Activated T-helper 1 cell treated with anti-CD3 and anti-CD28 coated beads, Interleukin-2, amount 50 U/mL, for 16 hours (primary cell): ENCODE results near the gene NR3C1.

ENCODE experiments used
- DNase-seq, 2 donors: peaks; one replicate each; pipeline ENCODE4 v3.0.0-alpha.2; 2020; ENCODE audit warnings: low read depth in 1 of 2, low spot score in 1 of 2

Gene NR3C1

DNA sequence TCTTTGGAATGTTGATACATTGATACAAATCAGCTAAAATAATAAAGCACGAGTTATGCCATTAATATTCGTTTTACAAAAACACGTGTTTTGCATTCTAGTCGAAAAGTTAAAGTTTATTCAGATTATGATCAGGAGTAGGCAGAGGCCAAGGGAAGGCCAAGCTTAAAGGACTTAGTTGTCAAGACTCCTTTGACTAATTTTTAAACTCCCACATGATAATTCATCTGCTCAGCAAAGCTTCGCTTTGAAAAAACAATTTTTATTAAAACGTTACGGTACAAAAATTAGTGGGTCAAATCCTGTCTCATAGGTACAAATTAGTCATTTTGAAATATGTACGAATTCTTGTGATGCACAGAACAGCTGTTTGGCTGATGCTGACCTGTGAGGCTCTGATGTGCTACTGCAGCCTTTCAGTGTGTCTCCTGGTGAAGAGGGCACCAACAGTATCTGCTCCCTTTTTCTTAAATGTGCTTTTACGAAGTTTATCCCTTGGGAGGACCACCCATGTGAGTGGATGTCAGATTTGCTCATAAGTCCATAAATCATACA lies 23.0 kb upstream of the NR3C1 start:
- no peak for DNase-seq

DNA sequence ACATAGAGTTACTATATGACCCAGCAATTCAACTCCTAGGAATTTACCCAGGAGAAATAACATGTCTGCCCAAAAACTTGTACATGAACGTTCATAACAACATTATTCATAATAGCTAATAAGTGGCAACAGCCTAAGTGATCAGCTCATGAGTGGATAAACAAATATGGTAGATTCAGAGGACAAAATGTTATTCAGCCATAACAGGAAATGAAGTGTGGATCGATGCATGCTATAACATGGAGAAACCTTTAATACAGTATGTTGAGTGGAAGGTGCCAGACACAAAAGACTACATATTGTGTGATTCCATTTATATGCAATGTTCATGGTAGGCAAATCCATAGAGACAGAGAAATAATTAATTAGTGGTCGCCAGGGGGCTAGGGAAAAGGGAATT lies 22.3 kb upstream of the NR3C1 start:
- DNase-seq = no peak

DNA sequence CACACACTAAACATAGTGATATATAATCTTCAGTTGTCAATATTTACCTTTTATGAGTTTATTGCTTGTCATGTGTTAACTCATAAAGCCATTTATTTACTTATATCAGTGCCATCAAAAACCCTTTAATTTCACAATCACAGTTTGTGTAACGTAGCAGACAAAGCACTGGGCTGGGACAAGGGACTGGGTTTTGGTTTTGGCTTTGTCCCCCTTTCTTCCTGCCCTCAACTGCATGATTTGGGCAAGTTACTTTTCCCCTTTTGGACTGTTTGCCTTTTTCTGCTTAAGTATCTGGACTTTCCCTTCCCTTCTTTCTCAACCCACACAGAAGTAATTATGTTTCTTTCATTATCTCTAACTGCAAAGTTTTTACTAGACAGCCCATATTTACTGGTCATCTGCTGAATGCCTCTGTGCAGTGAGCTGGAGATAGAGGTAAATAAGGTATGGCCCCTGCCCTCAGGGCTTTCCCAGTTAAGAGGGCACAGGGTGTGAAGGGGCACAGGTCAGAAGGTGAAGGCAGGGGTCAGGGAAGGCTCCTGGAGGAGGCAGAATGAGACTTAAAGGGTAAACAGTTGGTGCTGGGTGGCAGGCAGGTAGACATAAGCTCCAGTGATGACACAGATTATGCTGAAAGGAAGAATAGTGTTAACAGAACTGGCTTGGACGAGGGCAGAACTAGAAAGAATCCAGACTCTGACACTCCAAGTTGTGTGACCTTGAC lies 14.8 kb upstream of the NR3C1 start:
- no peak for DNase-seq

DNA sequence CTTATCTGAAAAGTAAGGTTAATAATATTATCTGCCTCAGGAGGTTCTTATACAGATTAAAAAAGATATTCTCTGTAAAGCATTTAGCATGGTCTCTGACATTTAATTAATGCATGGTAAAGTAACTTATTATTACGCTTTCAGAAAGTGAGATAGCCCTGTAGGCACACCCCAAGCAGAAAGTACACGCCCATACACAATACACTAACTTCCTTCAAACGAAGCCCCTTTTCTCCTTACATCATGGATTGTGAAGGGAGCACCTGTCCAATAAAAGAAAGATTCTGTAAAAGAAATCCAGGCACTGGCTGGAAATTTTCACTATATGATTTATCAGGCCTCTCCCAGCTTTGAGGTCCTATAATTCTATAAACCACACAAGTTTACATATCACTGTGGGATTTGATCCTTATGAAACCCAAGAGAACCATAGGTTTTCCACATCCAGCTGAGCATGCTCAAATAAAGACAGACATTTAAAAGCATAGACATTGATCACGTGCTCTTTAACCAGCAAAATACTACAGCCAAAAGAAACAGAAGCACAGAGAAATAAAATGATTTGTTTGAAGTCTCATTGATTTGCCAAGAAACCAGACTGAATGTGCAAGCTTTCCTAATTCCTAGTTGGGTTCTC lies 14.1 kb upstream of the NR3C1 start:
- DNase-seq = no peak

DNA sequence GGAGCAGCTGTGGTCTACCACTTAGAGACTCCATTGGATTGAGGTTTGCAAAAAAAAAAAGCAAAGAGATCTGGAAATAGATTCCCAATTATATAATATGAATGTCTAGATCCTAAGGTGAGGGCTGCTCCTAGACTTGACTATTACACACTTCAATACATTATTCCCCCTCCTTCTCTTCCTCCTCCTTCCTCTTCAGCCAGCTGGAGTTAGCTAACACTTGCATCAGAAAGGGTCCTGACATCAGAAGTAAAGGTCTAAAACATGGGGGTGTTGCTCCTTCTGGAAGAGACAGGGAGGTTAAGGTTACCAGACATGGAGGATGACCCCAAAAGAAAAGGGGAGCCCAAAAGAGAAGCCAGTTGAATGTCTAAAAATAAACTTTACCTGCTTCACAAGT lies 12.9 kb upstream of the NR3C1 start:
- no peak for DNase-seq

DNA sequence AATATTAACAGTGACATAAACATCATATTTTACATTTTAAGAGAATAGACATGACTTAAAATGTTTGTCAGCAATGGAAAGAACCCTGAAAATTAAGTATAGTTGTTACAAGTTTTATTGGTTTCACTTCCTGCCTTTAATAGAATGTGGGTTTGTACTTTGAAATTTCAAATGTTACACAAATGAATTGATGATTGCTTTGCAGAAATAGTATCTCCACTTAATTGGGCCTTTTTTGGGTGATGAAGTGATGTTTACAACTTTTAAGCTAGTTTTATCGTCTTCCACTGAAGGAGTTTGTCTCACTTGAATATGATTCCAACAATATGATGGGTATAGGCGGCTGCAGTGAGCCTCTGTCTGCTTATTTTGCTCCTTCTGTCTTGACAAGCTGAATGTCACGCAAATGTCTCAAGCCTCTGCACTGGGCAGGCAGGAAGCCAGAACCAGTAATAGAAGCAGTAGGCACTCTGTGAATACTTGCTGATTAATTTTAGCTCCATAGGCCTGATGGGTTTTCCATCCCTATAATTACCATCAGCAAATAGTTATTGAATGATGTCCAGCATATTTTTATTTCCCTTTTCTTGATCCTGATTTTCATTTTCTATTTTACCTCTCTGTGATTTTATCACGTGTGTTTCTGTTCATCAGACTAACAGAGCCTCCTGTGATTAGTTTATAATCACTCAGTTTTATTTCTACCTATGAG lies 10.6 kb upstream of the NR3C1 start:
- DNase-seq = no peak

DNA sequence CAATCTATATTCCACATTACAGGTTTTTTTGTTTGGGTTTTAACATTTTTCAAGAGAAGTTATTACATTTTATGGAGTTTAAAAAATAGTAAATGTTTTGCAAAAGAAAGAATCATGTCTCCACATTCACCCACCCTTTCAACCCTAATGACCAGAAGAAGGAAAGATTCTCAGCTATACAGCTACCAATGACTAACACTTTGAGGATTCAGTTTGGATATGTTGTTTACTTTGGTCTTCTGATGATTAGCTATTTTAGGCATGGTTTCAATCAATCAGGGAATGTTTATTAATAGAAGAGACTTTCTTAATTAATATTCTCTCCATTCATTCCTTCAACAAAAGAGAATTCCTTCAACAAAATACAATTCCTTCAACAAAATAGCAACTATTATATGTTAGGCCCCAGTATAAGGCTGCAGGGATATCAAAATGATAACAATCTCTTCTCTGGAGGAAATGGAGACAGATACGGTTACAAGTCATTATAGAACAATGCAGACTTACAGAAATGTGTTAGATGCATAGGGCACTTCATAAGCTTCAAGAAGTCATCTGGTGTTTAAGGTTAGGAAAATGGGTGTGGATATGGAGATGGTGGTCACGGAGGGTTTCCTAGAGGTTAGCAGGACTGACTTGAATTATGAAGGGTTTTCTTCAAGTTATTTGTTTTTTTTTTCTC lies 9.3 kb upstream of the NR3C1 start:
- no peak for DNase-seq

DNA sequence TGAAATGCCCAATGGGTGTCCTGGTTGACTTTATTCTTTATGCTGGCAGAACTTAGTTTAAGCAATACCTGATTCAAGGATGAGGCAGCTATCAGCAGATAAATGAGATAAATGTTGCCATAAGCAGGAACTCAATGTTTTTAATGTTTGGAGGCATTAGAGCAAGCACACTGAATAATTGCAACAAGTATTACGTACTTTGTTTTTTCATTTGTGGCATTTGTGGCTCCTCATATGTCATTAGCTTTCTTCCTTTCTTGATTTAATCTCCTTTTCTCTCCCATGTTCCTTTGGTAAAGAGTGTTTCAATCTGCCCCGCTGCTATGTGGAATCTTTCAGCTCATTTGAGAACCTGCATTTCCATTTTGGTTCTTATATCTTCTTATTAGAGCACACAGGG lies 6.4 kb upstream of the NR3C1 start:
- no peak for DNase-seq

DNA sequence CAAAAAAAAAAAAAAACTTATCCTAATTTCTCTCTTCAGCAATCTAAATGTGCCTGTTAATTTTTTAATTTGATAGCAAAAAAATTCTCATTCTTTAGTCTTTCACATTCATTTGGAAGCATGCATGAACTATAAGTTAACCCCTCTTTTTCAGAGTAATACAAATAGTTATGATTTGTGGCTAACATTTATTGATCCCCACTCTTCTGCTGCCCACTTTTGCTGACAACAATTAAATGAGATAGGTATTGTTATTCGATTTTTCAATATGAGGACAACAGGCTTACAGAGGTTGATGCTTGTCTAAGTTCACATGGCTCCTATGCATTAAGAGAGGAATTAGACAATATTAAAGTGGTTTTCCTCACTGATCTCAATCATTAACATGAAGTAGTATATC lies 2.9 kb upstream of the NR3C1 start:
- DNase-seq = no peak

DNA sequence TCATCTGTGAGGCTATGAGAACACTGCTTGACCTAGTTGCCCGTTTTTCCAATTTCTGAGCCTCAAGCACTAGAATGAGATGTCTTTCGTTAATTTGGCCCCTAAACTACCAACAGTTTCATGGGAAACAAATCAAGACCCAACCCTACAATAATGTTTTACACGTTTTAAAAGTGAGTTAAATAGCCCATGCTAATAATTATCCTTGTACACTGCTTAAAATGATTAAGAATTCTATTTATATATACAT lies 2.3 kb upstream of the NR3C1 start:
- DNase-seq = no peak

DNA sequence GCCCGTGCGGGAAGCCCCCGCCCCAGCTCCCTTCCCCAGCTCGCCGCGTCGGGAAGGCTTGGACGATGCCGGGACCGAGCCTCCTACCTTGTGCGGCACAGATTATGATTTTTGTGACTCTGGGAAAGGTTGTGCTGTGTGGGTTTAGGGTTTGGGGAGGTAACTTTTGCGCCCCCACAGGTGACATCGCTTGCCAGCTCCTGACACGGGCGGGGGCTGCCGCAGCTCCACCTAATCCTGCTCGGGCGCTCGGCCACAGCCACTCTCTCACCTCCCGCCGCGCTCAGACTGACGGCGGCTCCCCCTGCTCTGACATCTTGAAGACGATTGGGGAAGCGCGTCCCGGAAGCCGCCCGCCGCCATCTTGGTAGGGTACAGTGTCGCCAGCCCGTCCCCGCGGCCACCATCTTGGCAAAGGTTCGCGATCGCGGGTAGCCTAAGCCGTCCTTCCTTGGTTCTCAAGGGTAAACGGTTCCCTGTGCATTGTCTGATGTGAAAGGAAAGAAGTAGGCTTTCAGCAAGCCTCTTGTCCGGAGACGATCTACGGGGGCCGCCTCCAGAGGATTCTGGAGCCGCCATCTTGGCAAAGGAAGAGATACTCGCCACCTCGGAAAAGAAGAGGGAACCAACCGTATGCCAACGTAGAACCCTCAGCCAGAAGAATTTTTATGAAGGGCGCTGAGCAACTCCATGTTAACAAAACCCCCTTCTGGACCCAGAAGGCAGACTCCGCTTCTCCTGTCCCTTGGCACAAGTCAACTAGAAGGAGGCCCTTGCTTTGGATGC lies 1.8 kb upstream of the NR3C1 start:
- DNase-seq = peak; percentile 80 to 81

DNA sequence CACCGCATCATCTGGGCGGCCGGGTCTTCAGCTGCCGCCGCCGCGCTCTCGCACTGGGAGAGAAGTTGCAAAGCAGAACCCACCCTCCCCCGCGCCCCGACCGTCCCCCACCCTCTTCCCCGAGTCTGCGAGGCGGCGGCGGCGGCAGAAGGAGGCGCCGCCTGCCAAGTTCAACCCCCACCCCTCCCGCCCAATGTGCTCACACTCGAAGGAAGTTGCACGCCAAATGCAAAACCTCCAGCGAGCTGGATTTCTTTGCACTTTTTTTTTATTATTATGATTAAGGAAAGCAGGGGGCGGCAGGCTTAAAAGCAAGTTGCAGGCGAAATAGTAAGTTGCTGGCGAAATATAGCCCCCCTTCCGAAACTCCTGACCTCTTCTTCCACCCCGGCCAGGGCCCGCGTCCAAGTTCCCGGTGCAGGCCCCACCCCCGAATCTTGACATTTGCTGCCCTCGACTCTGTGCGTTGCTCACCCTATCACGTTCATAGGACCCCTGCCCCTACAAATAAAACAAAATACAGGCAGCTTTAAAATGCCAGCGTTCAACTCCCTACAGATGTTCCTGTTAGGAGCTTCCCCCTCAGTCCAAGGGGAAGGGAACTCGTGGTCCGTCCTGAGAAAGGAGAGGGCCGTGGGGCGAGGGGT lies 1.1 kb upstream of the NR3C1 start:
- DNase-seq = peak; percentile 52 to 65

DNA sequence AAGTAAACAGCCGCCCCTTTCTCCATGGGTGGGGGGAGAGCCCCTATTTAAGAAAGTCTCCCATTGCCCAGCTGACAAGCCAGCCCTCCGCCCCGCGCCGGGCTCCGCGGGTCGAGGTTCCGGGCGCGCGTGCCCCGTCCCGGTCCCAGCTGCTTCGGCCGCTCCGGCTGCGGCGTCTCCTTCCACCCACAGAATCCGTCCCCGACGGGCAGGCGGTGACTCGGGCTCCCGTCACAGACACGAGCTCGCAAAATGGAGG lies 223 bp downstream of the NR3C1 start:
- DNase-seq = no peak

DNA sequence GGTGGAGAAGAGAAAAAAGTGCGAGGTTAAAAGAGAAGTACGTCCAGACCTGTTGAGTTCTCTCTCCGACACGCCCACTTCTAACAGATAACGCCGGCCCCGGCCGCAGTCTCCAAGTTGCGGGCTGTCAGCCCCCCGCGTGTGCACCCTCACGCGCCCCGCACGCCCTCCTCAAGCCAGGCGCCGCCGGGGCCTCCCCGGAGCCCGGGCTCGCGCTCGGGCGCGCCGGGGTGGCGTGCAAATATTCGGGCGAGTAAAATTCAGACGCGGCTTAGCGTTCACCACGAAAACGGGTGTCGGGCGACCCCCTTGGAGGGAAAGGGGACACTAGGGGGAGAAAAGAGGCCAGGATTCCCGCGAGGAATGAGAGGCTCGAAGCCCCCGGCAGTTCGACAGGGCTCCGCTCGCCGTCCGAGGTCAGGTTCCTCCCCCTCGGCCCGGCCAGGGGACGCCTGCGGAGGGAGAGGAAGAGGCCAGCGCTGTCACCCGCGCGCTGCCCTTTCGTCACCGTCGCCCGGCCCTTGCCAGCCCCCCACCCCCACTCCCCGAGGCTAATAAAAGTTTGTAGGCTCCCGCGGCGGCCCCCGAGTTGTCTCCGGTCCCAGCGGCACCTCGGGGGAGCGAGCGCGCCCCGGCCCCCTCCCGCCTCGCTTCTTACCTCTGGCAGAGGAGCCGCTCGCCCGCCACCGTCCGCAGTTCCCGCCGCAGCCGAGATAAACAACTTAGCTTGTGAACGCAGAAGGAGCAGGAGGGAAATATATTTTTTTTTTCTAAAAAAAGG lies 743 bp downstream of the NR3C1 start:
- peak; percentile 16 to 35 for DNase-seq

DNA sequence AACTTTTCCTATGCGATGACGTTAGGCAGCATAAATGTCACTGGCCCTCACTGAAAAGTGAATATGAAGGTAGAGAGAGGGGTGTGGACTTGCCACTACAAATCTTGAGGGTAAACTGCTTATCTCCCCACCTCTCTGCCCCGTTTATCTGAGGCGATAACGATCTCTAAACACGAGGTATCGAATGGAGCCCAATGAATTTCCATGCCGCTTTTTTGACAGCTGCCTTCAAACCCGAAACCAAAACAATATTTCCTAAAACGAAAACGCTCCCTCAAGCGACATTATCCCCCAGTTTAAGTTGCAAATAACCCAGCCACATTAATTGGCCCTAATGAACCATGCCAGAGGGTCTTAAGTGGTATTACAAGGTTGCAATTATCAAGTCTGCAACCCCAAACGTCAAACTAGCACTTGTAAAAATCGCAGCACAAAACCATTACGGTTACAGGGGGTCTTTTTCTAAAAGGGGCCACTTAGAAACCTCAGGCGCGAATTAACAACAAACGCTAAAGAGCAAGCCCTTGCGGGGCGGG lies 1.4 kb downstream of the NR3C1 start:
- no peak for DNase-seq

DNA sequence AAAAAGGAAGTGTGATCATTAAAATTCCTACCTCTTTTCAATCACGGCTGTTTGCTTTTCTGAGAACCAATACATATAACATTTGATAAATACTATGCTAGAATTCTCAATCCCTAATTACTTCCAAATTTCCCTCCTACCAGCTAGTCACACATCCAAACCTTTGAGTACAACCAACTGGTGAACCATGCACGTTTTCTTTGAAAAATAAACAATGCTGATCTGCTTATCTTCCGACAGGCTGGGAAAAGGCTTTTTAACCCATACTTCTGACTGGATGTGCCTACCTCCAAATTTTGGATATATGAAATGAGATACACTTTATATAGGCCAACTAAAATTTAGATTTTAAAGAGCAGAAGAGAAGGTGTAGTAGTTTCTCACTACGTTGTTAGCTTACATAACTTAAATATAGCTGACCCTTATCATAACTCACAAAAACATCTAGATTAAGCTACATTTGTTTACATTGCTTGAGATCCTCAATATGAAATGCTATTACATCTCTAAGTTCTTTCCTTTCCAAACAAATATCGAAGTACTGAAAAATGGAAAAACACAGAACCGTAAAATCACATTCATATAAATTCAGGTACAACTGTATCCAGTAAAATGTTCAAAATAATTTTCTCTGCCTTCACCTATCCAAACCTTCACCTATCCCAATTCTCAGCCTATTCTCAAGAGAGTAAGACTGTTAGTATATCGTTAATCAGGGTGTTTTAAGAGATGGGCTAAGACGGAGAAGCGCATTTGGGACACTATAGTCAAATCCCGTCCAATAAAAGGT lies 2.1 kb downstream of the NR3C1 start:
- DNase-seq = no peak

DNA sequence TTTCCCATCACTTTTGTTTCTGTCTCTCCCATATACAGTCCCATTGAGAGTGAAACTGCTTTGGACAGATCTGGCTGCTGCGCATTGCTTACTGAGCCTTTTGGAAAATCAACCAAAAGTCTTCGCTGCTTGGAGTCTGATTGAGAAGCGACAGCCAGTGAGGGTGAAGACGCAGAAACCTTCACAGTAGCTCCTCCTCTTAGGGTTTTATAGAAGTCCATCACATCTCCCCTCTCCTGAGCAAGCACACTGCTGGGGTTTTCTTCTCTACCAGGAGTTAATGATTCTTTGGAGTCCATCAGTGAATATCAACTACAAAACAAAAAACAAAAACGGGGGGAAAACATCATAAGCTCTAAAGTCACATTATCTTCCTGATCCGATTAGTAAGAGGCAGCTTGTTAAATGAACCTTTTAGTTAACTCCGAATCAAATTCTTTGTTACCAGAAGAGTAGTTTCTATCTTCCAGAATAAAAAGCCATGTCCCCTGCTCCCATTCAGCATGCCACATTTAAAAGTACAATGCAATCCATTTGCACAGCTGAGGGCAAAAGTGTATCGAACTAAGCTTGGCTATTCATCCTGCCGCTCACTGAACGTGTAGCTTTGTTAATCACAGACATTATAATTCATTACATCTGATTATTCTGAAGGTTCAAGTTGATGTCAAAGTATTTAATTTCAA lies 2.8 kb downstream of the NR3C1 start:
- DNase-seq = no peak
